Activated CD4-positive, alpha-beta T cell treated with anti-CD3 and anti-CD28 coated beads, Interleukin-2, amount 50 U/mL, for 24 hours (primary cell): ENCODE data around the gene NEURL1.
"Not testable (repeated sequence)": the region's sequence is repeated elsewhere in the genome, so short reads cannot be mapped to it uniquely, and the experiment has no call there.

Source experiments
- DNase-seq, 2 donors: peaks; one replicate each; pipeline ENCODE4 v3.0.0-alpha.2; 2020; ENCODE audit warnings: low read depth in 1 of 2, low spot score in 1 of 2

NEURL1 gene

DNA sequence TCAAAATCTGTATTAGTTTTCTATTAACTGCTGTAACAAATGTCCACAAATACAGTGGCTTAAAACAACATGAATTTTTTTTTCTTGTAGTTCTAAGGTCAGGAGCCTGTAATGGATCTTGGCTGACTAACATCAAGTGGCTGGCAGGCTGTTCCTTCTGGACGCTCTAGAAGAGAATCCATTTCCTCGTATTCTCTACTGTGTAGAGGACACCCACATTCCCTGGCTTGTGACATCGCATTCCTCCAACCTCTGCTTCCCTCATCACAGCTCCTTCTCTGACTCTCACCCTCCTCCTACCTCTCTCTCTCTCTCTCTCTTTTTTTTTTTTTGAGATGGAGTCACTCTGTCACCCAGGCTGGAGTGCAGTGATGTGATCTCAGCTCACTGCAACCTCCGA lies 30.0 kb upstream of the NEURL1 start:
- no peak for DNase-seq

- DNase-seq, result no peak
Measured at GRCh38 chr10:103465411-103466179, 27.9 kb upstream of the NEURL1 start.

GRCh38 chr10:103466734-103467133 lies 26.8 kb upstream of the NEURL1 start:
- DNase-seq, result no peak

DNA sequence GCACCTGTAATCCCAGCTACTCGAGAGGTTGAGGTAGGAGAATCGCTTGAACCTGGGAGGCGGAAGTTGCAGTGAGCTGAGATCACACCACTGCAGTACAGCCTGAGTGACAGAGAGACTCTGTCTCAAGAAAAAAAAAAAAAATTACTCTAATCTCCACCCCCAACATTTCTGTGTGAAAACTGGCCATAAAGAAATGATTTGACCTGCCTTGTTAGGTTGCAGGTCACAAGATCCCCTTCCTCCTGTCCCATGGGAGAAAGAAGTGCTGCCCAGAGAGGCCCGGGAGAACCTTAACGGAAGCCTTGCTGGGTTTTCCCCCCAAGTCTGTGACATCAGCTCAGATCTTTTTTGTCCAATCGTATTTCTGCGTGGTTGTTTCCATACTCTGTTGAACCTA lies 26.1 kb upstream of the NEURL1 start:
- no peak for DNase-seq

DNA sequence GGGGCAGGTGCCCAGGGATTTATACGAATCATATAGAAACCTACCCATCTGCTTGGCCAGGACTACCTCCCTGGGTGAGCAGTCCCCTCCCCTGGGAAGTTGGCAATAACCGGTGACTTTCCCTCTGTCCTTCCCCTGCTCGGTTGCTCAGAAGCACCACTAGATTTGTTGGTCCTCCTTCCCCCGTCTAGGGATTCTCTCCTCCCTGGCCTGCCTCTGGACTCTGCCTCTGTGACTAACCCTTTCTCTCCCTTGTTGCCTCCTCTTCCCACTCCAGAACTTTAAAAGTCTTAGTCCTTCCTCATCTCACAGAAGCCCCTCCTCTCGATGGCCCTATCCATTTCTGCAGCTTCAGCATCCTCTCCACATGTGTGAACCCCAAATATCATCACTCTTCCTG lies 24.3 kb upstream of the NEURL1 start:
- DNase-seq, result no peak

DNA sequence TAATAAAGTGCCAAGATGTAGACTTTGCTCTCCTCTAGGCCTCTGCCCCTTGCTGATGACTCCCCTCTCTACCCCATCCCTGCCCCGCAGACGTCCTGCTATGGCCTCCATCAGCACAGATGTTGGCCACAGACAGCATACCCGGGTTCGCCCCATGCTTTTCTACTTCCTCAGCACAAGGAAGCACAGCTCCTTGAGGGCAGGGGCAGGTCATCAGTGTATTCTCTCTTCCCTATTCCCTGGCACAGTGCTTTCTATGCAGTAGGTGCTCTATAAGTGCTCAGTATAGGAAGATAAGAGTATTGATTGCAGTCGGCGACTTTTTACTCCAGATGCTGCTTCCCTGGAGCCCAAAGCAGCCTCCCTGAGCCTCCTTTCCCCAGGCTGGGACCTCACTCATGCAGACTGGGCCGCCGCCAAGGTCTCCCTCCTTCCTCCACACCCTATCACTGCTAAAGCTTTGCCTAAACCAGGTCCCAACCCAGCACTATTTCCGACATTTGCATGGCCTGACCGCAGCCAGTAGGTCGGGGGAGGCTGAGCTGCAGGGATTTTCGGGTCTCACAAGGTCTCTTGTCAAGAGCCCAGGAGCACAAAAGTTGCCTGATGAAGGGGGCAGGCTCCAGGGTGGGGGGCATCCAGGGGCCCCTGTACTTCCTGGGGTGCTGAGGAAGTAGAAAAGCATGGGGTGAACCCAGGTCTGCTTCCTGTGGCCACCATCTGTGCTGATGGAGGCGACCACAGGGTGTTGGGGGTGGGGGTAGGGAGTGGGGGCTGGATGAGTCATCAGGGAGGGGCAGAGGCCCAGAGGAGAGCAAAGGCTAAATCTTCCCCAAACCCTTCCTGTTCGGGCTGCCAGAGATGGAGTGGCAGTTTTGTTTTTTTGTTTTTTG lies 22.5 kb upstream of the NEURL1 start:
- DNase-seq, result peak in 1 of 2 donors; percentile 34

DNA sequence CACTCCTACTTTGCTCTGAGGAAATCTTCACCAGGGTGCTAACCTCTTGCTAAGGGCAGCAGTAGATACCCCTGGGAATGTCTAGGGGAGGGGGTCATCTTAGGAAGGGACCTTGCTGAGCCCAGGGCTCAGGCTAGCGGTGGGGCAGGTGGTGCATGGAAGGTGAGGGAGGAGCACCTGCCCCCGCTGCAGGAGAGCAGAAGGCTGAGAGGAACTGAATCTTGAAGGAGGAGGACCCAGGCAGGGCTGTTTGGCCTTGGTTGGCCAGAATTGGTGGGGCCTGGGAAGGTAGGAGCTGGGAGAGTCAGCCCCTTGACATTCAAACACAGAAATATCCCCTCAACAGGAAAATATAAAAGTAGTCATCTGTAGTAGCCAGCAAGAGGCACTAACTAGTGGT lies 21.5 kb upstream of the NEURL1 start:
- no peak for DNase-seq

DNA sequence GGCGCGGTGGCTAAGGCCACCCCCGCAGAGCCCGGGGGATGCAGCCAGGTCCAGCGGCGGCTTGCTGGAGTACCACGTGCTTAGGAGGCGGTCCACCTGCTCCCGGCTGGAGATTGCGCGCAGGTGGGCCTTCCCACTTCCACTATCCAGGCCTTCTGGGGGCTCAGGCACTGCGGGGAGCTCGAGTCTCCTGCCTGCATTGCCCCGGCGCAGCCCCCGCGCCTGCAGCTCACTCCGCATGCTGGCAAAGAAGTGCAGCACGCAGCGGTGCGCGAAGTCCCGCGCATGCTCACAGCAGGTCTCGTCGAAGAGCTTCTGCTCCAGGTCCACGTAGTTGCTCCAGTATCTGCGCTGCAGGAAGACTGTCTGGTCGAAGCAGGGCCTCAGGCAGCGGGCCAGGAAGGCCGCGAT lies 20.2 kb upstream of the NEURL1 start:
- DNase-seq, result no peak

GRCh38 chr10:103474077-103474476 lies 19.4 kb upstream of the NEURL1 start:
- no peak for DNase-seq

DNA sequence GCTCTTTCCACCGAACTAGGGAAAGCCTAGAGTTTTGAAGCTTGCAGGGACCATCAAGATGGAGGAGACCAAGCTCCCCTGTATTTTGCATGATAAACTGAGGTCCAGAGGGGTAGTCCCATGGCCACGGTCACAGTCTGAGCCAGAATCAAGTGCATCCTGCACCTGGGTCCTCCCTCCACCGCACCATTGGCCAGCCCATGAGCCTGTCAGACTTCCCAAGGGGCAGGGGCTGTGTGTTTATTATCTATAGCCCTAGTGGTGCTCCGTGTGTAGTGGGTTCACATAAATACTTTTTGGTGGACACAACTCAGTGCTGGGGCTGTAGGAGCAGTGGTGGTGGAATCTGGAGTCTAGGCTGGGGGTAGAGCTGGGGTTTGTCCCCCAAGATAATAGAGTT lies 18.1 kb upstream of the NEURL1 start:
- no peak for DNase-seq

- DNase-seq, result no peak
Measured at GRCh38 chr10:103476046-103476768, 17.3 kb upstream of the NEURL1 start.

DNA sequence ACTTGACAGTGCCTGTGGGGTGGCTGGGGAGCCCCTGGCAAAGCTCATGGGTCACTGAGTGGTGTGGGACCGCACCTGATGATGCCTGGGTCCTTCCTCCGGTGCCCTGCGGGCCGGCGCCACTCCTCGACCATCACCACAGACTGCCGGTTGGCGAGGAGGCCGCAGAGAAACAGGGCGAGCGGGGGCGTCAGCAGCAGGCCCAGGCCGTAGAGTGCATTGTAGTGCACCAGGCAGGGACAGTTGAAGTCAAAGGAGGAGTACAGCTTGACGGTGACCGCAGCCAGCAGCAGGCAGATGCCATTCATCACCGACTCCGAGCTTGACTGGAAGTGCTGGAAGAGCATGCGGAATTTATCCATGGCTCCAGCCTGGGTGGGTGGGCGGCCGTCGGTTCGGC lies 14.8 kb upstream of the NEURL1 start:
- DNase-seq, result no peak

- no peak for DNase-seq
Measured at GRCh38 chr10:103479135-103479534, 14.4 kb upstream of the NEURL1 start, which contains the start of gene CALHM3. CALHM3 (minus strand) TSS chr10:103479240; CDS start chr10:103479032, 208 bp downstream.

DNA sequence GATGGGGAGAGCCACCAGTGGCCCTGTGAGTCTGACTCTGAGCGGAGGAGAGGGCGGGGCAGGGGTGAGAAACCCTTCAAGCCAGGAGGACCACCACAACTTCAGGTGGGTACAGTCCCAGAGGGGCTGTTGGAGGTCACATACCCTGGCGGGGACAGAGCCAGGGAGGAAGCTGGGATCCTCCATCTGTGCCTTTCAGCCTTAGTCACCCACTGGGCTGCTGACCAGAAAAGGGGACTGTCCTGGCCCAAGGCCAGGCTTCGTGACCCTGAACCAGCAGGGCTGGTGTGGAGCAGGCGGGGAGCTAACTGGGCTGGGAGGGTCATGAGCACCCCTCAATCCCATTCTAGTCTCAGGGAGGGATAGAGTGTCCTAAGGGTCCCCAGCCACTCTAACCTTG lies 13.0 kb upstream of the NEURL1 start:
- no peak for DNase-seq

- DNase-seq, result peak in 1 of 2 donors; percentile 41
Measured at GRCh38 chr10:103481974-103482531, 11.5 kb upstream of the NEURL1 start.

DNA sequence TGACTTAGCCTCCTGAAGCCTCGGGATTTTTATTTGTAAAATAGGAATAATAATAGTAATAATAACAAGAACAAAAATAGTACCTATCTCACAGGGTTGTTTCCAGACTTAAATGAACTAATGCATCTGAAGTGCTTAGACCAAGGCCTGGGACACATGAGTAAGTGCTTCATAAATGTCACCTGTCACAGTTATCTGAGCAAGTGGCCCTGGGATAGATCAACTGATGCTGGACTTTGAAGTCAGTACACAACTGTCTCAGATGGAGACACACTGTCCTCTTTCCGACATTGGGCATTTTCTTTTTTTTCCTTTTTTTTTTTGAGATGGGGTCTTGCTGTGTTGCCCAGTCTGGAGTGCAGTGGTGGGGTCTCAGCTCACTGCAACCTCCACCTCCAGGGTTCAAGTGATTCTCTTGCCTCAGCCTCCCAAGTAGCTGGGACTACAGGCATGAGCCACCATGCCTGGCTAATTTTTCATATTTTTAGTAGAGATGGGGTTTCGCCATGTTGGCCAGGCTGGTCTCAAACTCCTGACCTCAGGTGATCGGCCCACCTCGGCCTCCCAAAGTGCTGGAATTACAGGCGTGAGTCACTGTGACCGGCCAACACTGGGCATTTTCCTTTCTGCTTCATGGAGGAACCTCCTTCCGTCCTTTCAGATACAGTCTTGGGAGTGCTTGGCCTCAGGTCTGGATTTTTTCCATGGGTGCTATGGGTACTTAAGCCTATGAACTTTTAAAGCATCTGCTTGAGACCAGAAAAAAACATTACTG lies 6.7 kb upstream of the NEURL1 start:
- not testable (repeated sequence) for DNase-seq

DNA sequence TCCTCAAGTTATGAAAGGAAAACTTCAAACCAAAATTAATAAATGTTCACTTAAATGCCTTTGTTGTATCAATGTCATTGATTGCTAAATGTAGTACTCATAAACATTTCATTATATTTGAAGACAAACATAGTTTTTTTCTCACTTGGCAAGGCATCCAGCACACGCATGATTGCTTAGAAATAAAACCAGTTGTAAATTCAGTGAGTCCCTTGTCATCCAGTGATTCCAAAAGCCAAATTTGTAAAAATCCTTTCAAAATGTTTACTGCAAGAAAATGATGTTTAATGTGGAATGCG lies 6.1 kb upstream of the NEURL1 start:
- DNase-seq, result no peak

DNA sequence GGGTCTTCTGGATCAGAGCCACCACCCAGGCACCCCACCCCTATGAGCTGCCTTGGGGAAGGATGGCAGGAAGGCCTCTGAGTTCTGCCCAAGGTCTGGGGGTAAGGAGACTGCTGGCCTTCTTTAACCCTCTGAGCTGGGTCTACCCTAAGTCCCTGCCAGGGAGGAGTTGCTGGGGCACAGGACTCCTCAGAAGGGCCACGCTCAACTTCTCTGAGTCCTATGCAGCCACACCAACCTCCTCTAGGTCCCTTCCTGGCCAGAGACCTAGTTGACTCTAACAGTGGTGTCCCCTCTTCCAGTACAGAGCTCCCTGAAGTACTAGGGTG lies 2.6 kb upstream of the NEURL1 start:
- no peak for DNase-seq

DNA sequence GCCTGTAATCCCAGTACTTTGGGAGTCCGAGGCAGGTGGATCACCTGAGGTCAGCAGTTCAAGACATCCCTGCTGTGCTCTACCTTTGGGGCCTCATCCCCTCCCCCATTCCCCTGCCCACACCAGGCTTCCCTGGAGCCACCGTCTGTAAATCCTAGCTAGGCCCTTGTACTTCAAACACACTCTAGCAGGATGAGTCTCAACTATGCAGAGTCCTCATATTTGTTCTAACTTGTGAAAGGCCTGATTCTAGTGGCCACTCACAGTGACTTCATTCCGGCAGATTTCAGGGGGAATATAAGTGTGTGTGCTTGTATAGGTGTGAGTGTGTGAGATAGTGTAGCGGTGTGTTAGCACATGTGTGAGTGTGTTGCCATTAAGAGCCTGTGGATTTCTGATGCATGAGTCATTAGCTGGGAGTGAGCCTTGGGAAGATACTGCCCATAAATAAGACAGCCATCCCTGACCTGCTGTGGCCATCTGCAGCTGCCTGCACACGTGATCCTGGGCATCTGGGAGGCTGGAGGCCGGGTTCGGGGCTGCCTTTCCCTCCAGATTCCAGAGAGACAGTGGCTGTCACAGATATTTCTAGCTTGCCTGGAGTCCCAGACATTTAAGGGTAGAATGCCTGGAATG lies 1.7 kb upstream of the NEURL1 start:
- DNase-seq, result no peak

- DNase-seq, result no peak
Measured at GRCh38 chr10:103492655-103493261, 747 bp upstream of the NEURL1 start.
